GM12878 (cell line): Measurements from ENCODE around the gene RETN. TPM values are rescaled to one million over a fixed set of nuclear protein-coding genes. Genes with fewer than 3 reads are reported as not detected.

Experiments
- BHLHE40 ChIP-seq, 2 experiments: fragments of 450-650 bp in 1 of 2; IDR thresholded peaks; 2 replicates each; pipeline ENCODE4 v1.6.1; 2011 to 2017; ENCODE audit warnings: low read depth in 2 of 2, borderline replicate concordance in 1 of 2, improper control_type of control experiment in 1 of 2, low read length in 1 of 2, mild to moderate bottlenecking in 1 of 2
- BRCA1 ChIP-seq: IDR thresholded peaks from 2 replicates; pipeline ENCODE4 v1.6.1; 2011; ENCODE audit warnings: low read depth, low read length, improper control_type of control experiment
- CHD2 ChIP-seq: IDR thresholded peaks from 2 replicates; pipeline ENCODE4 v1.6.1; 2011; ENCODE audit warnings: low read depth, low read length, improper control_type of control experiment, borderline replicate concordance
- E2F8 ChIP-seq: fragments of 450-650 bp; IDR thresholded peaks from 2 replicates; pipeline ENCODE4 v1.6.1; 2018; ENCODE audit warnings: mild to moderate bottlenecking, low read depth, moderate library complexity; ENCODE audit not compliant: partially characterized antibody
- EP300 ChIP-seq, 2 experiments: fragments of 150-350 bp in 1 of 2; IDR thresholded peaks; 2 replicates each; pipeline ENCODE4 v1.6.1; 2011 to 2012; ENCODE audit warnings: low read depth in 2 of 2, low read length in 2 of 2, borderline replicate concordance in 1 of 2, improper control_type of control experiment in 1 of 2, inconsistent platforms in 1 of 2; ENCODE audit not compliant: control insufficient read depth in 1 of 2
- ETV6 ChIP-seq, 2 experiments: fragments of 450-650 bp in 1 of 2; IDR thresholded peaks in 1 of 2; conservative IDR thresholded peaks in 1 of 2; 2 replicates each; pipeline ENCODE4 v1.6.1; 2014; ENCODE audit warnings: antibody characterized with exemption in 1 of 2, borderline replicate concordance in 1 of 2, low read depth in 1 of 2, mild to moderate bottlenecking in 1 of 2, moderate library complexity in 1 of 2
- GATAD2B ChIP-seq: fragments of 450-650 bp; conservative IDR thresholded peaks from 2 replicates; pipeline ENCODE4 v1.6.1; 2017; ENCODE audit warnings: low read depth, mild to moderate bottlenecking, moderate library complexity
- HCFC1 ChIP-seq: fragments of 150-350 bp; IDR thresholded peaks from 2 replicates; pipeline ENCODE4 v1.6.1; 2014; ENCODE audit warnings: low read length
- MYB ChIP-seq: fragments of 150-350 bp; IDR thresholded peaks from 2 replicates; pipeline ENCODE4 v1.6.1; 2014; ENCODE audit warnings: mild to moderate bottlenecking, low read depth, low read length, borderline replicate concordance
- MYC ChIP-seq: IDR thresholded peaks from 2 replicates; pipeline ENCODE4 v1.6.1; 2011; ENCODE audit warnings: mild to moderate bottlenecking, low read length, moderate library complexity, inconsistent platforms; ENCODE audit not compliant: insufficient read depth, insufficient replicate concordance, insufficient read length, severe bottlenecking
- NBN ChIP-seq: fragments of 450-650 bp; IDR thresholded peaks from 2 replicates; pipeline ENCODE4 v1.6.1; 2016
- NR2F1 ChIP-seq: fragments of 450-650 bp; conservative IDR thresholded peaks from 2 replicates; pipeline ENCODE4 v1.6.1; 2017; ENCODE audit warnings: mild to moderate bottlenecking
- NRF1 ChIP-seq: conservative IDR thresholded peaks from 2 replicates; pipeline ENCODE4 v1.6.1; 2011; ENCODE audit warnings: mild to moderate bottlenecking, low read depth, low read length, improper control_type of control experiment
- PAX5 ChIP-seq: IDR thresholded peaks from 2 replicates; pipeline ENCODE4 v1.6.1; 2011; ENCODE audit warnings: low read depth, low read length, borderline replicate concordance
- PAX8 ChIP-seq: fragments of 450-650 bp; IDR thresholded peaks from 2 replicates; pipeline ENCODE4 v1.6.1; 2017; ENCODE audit warnings: mild to moderate bottlenecking, moderate library complexity
- RB1 ChIP-seq: fragments of 450-650 bp; formaldehyde crosslinking; IDR thresholded peaks from 2 replicates; pipeline ENCODE4 v1.6.1; 2017; ENCODE audit warnings: mild to moderate bottlenecking, borderline replicate concordance
- SRF ChIP-seq, 2 experiments: IDR thresholded peaks; 2 replicates each; pipeline ENCODE4 v1.6.1; 2011; ENCODE audit warnings: low read depth in 2 of 2, low read length in 2 of 2, mild to moderate bottlenecking in 1 of 2, moderate library complexity in 1 of 2
- SUZ12 ChIP-seq: fragments of 200-600 bp; sonication (generic); IDR thresholded peaks from one replicate; pipeline ENCODE4 v1.6.1; 2018; ENCODE audit warnings: antibody characterized with exemption, mild to moderate bottlenecking; ENCODE audit not compliant: unreplicated experiment
- TARDBP ChIP-seq: IDR thresholded peaks from 2 replicates; pipeline ENCODE4 v1.6.1; 2016; ENCODE audit warnings: borderline replicate concordance
- TBL1XR1 ChIP-seq: IDR thresholded peaks from 2 replicates; pipeline ENCODE4 v1.6.1; 2012; ENCODE audit warnings: low read depth, low read length, improper control_type of control experiment
- polyA plus RNA-seq, 11 experiments: library from polyadenylated mRNA; depleted of rRNA in 4 of 11; unstranded in 6 of 11; stranded (reverse) in 5 of 11; fragments of >200 nt; fragmentation: Nextera tagmentation in 4 of 11; fragmentation: Illumina TruSeq in 1 of 11; extraction: Ambion mirVana in 4 of 11; extraction: Trizol in 1 of 11; gene quantifications; 1 replicate in 1 of 11; 2 replicates in 10 of 11; pipeline versions ENCODE4 v1.2.1 to v1.2.3, GENCODE V29; 2011 to 2016; ENCODE audit warnings: inconsistent platforms in 2 of 11, missing spikeins in 2 of 11, low read depth in 1 of 11
- total RNA-seq, 4 experiments: library from RNA; depleted of rRNA in 3 of 4; stranded (reverse); fragments of >200 nt in 3 of 4; fragmentation: Illumina TruSeq in 1 of 4; extraction: Trizol in 1 of 4; gene quantifications; 2 replicates each; pipeline versions ENCODE4 v1.2.1 to v1.2.3, GENCODE V29; 2013 to 2021
- TF ChIP-seq, protein P1 (sequence below): IDR thresholded peaks from 2 replicates; pipeline ENCODE4 v1.6.1; 2011; ENCODE audit warnings: mild to moderate bottlenecking, low read depth, low read length, moderate library complexity; ENCODE audit not compliant: insufficient replicate concordance
- TF ChIP-seq, protein P2 (sequence below): fragments of 450-650 bp; IDR thresholded peaks from 2 replicates; pipeline ENCODE4 v1.6.1; 2014; ENCODE audit warnings: mild to moderate bottlenecking
- TF ChIP-seq, protein P3 (sequence below): IDR thresholded peaks from 2 replicates; pipeline ENCODE4 v1.6.1; 2012; ENCODE audit warnings: low read length, inconsistent platforms

RETN gene
- total and polyA plus RNA-seq, 10 of the 15 experiments (the other 5 are each of a cell fraction or from before 2014, with no cell fraction given), result 0.26 TPM; not detected in 9

- TF ChIP-seq SRF (IDR thresholded peaks at IDR 0.05; ENCODE audit: low read depth in 2 of 2, low read length in 2 of 2) (0 out of 4 replicates have a peak, but pooled peaks of 1 of the 2 experiments have one; percentile 12), SUZ12 (no peak), EP300 (IDR thresholded peaks at IDR 0.05; ENCODE audit: borderline replicate concordance in 1 of 2, control insufficient read depth in 1 of 2, low read depth in 2 of 2, low read length in 2 of 2) (no peak), BRCA1 (no peak), TARDBP (no peak), BHLHE40 (IDR thresholded peaks at IDR 0.05; ENCODE audit: borderline replicate concordance in 1 of 2, low read depth in 2 of 2, low read length in 1 of 2) (peak; percentile 27 to 46; a peak in 1 of 4 replicates), HCFC1 (0 out of 2 replicates have a peak, but pooled peaks have one; percentile 24), NBN (0 out of 2 replicates have a peak, but pooled peaks have one; percentile 48), TBL1XR1 (peak; percentile 41; the same call in 1 of the 2 replicates), NR2F1 (peak; percentile 95), CHD2 (no peak), MYB (0 out of 2 replicates have a peak, but pooled peaks have one; percentile 24), PAX8 (no peak), ETV6 (conservative IDR thresholded peaks at IDR 0.05 in 1 of 2, IDR thresholded peaks at IDR 0.05 in 1 of 2; ENCODE audit: borderline replicate concordance in 1 of 2, low read depth in 1 of 2) (peak in 1 of 2 experiments; percentile 35; a peak in 1 of 4 replicates), E2F8 (no peak), PAX5 (0 out of 2 replicates have a peak, but pooled peaks have one; percentile 34), GATAD2B (no peak), NRF1 (no peak), MYC (no peak), RB1 (0 out of 2 replicates have a peak, but pooled peaks have one; percentile 45)
- TF ChIP-seq, protein P1, sequence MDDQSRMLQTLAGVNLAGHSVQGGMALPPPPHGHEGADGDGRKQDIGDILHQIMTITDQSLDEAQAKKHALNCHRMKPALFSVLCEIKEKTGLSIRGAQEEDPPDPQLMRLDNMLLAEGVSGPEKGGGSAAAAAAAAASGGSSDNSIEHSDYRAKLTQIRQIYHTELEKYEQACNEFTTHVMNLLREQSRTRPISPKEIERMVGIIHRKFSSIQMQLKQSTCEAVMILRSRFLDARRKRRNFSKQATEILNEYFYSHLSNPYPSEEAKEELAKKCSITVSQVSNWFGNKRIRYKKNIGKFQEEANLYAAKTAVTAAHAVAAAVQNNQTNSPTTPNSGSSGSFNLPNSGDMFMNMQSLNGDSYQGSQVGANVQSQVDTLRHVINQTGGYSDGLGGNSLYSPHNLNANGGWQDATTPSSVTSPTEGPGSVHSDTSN, result no peak
- TF ChIP-seq, protein P2, sequence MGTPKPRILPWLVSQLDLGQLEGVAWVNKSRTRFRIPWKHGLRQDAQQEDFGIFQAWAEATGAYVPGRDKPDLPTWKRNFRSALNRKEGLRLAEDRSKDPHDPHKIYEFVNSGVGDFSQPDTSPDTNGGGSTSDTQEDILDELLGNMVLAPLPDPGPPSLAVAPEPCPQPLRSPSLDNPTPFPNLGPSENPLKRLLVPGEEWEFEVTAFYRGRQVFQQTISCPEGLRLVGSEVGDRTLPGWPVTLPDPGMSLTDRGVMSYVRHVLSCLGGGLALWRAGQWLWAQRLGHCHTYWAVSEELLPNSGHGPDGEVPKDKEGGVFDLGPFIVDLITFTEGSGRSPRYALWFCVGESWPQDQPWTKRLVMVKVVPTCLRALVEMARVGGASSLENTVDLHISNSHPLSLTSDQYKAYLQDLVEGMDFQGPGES, result no peak
- TF ChIP-seq, protein P3, sequence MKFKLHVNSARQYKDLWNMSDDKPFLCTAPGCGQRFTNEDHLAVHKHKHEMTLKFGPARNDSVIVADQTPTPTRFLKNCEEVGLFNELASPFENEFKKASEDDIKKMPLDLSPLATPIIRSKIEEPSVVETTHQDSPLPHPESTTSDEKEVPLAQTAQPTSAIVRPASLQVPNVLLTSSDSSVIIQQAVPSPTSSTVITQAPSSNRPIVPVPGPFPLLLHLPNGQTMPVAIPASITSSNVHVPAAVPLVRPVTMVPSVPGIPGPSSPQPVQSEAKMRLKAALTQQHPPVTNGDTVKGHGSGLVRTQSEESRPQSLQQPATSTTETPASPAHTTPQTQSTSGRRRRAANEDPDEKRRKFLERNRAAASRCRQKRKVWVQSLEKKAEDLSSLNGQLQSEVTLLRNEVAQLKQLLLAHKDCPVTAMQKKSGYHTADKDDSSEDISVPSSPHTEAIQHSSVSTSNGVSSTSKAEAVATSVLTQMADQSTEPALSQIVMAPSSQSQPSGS, result 0 out of 2 replicates have a peak, but pooled peaks have one; percentile 11
These were observed 16.7 kb upstream of the RETN start (continued) for GRCh38 chr19:7652061-7652641.
